HTR-8/SVneo (cell line): ENCODE data around the gene METTL8.
"Not testable (repeated sequence)": the region's sequence is repeated elsewhere in the genome, so short reads cannot be mapped to it uniquely, and the experiment has no call there.

Source experiments
- DNase-seq: peaks from one replicate; pipeline ENCODE4 v3.0.0; 2011; ENCODE audit warnings: low spot score, mixed read lengths; ENCODE audit not compliant: insufficient read length
- FAIRE-seq: peaks from 2 replicates; lab custom pipeline; 2011; peaks lifted over from hg19 to GRCh38; lab: Jason Lieb, UNC

The METTL8 gene

GRCh38 chr2:171430516-171431410 lies 3.0 kb downstream of the METTL8 start:
- no peak for DNase-seq
- FAIRE-seq: no peak

DNA sequence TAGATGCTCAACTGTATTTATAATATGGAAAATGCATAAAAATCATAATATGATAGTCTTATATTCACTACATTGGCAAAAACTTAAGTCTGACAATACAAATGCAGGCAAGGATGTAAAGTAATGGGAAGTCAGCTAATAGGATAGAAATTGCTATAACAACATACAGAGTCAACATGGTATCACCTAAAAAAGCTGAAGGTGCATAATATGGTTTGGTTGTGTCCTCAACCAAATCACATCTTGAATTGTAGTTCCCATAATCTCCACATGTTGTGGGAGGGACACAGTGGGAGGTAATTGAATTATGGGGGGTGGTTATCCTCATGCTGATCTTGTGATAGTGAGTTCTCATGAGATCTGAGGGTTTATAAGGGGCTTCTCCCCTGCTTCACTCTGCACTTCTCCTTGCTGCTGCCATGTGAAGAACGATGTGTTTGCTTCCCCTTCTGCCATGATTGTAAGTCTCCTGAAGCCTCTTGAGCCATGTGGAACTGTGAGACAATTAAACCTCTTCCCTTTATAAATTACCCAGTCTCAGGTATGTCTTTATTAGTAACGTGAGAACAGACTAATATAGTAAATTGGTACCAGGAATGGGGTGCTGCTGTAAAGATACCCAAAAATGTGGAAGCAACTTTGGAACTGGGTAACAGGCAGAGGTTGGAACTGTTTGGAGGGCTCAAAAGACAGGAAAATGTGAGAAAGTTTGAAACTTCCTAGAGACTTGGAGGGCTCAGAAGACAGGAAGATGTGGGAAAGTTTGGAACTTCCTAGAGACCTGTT lies 10.9 kb downstream of the METTL8 start:
- not testable (repeated sequence) for FAIRE-seq, DNase-seq

DNA sequence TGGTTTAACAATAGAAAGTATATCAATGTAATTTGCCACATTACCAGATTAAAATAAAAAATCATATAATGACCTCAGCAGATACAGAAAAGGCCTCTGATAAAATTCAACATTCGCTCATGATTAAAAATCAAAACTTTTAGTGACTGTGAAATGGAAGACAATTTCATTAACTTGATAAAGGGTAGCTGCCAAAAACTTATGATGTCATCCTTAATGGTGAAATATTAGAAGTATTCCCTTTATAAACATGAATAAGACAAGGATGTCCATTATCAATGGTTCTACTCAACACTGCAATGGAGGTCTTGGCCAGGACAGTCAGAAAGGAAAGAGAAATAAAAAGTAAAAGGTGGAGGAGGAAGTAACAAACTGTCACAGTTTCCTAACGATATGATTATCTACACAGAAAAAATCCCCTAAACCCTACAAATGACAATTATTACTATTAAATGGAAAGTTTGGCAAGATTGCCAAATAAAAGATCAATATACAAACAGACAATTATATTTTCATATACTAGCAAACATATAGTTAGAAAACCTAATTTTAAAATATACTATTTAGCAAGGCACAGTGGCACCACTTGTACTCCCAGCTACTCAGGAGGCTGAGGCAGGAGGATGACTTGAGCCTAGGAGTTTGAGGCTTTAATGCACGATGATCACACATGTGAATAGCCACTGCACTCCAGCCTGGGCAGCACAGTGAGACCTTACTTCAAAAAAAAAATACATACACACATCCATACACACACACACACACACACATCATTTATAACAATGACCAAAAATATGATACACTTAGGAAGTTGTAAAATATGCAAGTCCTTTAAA lies 12.8 kb downstream of the METTL8 start:
- FAIRE-seq (no peak), DNase-seq (no peak)

DNA sequence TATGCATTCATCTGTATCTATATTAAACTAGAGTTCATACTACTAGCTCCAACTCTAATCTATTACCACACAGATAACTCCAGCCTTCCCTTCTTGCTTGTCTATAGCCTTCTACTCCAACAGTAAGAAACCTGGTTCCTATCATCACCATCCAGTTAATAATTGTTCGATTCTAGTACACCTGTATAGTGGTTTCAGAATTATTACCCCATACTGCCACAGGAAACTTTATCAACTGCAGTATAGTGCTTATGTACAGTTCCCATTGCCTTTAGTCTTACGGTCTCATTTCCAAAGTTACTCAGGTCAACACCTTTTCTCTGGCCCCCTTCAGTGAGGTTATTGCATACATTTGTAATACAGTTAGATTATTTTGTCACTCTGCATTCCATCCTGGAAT lies 14.5 kb downstream of the METTL8 start:
- DNase-seq: no peak
- no peak for FAIRE-seq

DNA sequence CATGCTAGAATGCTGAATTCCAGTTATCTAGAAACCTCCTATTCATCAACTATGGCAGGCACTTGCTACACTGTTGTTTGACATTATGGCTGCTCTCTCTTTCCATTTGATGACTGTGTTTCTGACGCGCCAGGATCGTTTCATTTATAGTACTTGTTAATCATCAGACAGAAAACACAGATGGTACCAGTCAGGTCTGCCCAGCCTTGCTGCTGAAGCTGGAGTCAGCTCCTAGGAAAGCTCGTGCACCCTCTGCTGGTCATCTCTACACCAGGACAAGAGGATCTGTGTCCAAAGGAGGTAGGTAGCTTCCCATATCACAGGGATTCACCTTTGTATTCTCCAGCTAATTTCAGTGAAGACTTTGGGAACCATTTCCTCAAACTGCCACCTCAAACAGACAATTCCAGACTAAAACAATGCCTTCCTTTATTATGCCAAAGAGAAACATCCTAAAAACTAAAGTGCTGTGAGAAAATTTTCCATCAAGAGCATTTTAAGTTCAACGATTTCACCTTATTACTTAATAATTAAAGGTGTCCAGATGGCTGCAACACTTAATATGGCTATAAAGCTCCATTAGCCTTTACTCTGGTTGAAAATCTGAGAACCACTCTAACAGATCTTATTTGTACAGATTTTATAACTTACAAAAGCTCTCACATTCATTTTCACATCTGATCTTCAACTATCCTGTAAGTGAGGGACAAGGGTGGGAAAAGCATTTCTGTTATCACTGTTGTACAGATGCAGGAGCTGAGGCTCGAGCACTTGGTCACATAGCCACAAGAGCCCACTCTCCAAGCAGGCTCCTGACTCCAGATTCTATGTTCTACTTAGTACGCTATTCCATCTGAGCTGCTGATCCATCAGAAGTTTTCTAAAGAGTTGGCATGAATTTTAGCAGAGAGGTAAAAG lies 17.5 kb downstream of the METTL8 start:
- DNase-seq (peak; percentile 81), FAIRE-seq (peak; percentile 86)

DNA sequence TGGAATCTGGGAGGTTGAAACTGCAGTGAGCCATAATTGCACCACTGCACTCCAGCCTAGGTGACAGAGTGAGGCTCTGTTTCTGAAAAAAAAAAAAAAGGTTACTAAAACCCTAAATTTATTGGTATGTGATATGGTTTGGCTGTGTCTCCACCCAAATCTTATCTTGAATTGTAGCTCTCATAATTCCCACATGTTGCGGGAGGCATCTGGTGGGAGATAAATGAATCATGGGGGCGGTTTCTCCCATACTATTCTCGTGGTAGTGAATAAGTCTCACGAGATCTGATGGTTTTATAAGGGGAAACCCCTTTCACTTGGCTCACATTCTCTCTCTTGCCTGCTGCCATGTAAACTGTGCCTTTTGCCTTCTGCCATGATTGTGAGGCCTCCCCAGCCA lies 19.1 kb downstream of the METTL8 start:
- FAIRE-seq, DNase-seq: not testable (repeated sequence)

DNA sequence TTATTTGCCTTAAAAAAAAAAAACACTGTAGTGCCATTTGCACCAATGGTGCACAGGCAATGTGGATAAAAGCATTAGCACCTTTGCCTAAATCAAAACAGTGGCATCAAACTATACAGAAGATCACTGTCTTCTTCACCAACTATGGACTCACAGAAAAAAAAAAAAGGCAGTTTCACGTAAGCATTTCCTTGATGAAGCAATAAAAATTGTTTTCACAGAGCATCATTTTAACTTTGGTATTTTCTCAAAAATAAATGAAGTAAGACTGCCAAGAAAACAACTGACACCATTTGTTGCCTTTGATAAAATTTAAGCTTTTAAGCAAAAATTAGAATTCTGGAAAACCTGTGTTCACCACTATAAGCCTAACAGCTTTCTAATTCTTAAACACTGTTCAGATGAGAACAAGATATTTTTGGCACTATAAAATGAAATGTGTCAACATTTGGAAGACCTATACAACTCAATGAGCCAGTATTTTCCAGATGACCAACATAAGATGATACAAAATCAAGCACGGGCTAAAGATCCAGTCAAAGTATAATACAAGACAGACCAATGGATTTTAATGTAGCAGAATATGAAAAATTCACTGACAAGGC lies 21.1 kb downstream of the METTL8 start:
- FAIRE-seq (no peak), DNase-seq (no peak)

DNA sequence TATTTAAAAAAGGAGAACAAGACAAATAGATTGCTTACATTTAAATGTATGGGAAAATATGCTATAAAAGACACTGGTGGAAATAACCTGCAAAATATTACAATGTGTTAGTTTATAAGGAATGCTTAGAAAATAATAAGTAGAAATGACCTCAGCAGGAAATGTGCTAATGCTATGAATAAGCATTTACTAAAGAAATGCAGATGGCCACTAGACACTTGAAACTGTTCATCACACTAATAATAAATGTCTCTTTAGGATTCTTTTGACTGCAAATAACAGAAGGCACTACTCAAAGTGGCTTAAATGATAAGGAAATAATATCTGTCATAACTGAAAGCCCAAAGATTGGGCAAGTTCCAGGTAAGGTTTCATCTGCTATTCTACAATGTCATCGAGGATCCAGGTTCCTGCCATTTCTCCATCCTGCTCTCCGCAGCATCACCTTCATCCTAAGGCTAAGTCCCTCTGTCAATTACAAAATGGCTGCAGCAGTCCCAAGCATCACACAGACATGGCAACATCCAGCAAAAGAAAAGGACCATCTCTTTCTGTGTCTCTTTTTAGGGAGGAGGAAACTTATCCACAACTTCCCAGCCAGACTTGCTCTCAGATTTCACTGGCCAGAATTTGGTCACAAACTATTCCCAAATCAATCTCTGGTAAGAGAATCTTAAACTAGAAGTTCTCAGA lies 21.9 kb downstream of the METTL8 start:
- DNase-seq (no peak), FAIRE-seq (no peak)

DNA sequence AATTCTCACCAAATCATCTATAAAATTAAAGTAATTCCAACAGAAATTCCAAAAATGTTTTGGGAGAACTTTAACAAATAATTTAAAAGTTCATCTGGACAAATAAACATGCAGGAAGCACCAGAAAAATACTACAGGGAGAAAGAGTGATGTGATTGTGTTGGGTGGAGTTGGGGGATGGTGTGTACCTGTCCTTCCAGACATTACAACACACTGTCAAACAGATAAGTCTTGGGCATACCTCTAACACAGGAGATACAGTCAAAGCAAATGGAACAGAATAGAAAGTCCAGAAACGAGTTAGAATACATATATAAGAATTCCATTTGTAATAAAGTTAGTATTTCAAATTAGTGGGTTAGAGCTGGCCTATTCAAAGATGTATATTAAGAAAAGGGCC lies 22.6 kb downstream of the METTL8 start:
- DNase-seq: no peak
- no peak for FAIRE-seq

- FAIRE-seq (no peak), DNase-seq (no peak)
Measured at GRCh38 chr2:171410624-171411023, 23.2 kb downstream of the METTL8 start.

DNA sequence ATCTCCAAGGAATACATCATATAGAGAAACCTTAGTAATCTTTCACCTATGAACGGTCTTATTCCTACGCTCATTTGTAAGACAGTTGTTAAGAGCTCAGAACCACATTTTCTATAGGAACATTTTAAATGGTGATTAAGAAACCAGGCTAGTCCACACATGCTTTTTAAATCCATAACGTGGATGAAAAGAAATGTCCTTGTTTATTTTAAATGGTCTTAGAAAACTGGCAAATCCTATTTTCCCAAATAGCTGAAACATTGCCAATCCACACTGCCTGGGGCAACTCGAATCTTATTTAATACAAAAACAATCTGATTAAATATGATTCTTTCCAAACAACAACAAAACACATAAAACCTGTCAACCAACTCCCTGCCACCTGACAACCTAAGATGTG lies 23.7 kb downstream of the METTL8 start:
- DNase-seq (no peak), FAIRE-seq (no peak)

- DNase-seq (no peak), FAIRE-seq (peak; percentile 54)
Measured at GRCh38 chr2:171409436-171409971, 24.3 kb downstream of the METTL8 start.

- no peak for FAIRE-seq
- DNase-seq: no peak
Measured at GRCh38 chr2:171407676-171408044, 26.1 kb downstream of the METTL8 start.

- no peak for FAIRE-seq
- DNase-seq: no peak
Measured at GRCh38 chr2:171407030-171407675, 26.6 kb downstream of the METTL8 start.

DNA sequence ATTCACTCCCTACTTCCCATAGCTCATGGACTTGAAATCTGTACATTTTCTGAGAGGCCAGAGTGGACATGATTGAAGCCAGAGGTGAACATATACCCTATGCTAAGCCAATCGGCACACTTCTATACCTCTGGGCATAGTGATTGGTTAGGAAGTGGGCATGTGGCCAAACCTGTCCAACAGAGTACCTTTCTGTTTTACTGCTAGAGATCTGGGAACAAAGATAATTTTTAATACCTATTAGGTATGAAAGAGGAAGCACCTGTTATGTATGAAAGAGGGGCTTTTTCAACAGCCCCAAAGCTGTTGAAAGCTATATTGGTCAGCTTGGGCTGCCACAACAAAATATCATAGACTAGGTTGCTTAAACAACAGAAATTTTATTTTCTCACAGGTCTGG lies 27.7 kb downstream of the METTL8 start:
- no peak for FAIRE-seq
- no peak for DNase-seq

GRCh38 chr2:171405546-171405945 lies 28.2 kb downstream of the METTL8 start:
- DNase-seq (no peak), FAIRE-seq (no peak)

DNA sequence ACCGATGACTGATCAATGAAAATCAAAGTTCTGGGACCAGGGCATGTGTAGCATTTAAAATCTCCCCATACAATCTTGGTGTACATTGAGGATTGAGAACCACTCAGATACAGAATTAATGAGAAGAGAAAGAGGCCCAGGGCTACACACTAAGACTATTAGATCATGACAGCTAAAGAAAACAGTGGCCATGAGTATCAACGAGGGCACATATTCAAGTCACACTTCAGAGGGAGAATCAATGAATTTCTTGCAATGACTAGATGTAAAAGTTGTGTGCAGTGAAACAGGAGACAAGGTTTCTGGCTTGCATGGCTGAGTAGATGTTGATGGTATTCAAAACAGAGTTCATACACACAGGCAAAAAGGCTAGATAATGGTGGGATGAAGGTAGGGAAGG lies 29.1 kb downstream of the METTL8 start:
- no peak for FAIRE-seq
- DNase-seq: no peak

DNA sequence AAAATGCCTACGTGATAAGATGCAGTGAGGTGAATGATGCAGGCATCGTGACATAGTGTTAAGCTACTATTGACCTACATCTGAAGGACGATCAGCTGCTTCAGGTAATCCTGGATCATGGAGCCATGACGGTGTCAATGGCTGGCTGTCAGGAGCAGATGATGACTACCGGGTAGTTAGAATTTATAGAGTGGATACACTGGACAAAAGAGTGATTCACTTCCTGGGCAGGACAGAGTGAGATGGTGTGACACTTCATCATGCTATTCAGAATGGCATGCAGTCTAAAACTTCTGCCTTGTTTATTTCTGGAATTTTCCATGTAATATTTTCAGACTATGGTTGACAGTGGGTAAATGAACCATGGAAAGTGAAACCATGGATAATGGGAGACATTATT lies 29.5 kb downstream of the METTL8 start:
- peak; percentile 30 for DNase-seq
- FAIRE-seq: peak; percentile 68
